DOHH2 (cell line): ENCODE data around the gene TNPO2.

Source experiments
- H3F3A ChIP-seq: fragments of 200-600 bp; sonication (generic), shearing (Covaris generic); 2 replicates; pipeline ENCODE4 v1.6.0; 2016; ENCODE audit warnings: antibody characterized with exemption, mild to moderate bottlenecking; ENCODE audit not compliant: control insufficient read depth, insufficient read depth
- H3K27ac ChIP-seq: fragments of 200-600 bp; sonication (generic); 2 replicates; pipeline ENCODE4 v1.5.1; 2014; ENCODE audit warnings: low read depth, mild to moderate bottlenecking, low read length, moderate library complexity
- H3K27me3 ChIP-seq: fragments of 200-600 bp; sonication (generic); 2 replicates; pipeline ENCODE4 v1.6.1; 2014; ENCODE audit warnings: mild to moderate bottlenecking, low read length, mixed read lengths; ENCODE audit not compliant: control insufficient read depth
- H3K36me3 ChIP-seq: fragments of 200-600 bp; sonication (generic); 2 replicates; pipeline ENCODE4 v1.6.1; 2014; ENCODE audit warnings: mild to moderate bottlenecking, low read length, moderate library complexity, mixed read lengths; ENCODE audit not compliant: control insufficient read depth
- H3K4me1 ChIP-seq: fragments of 200-600 bp; sonication (generic); 2 replicates; pipeline ENCODE4 v1.6.1; 2014; ENCODE audit warnings: mild to moderate bottlenecking, low read length, mixed read lengths; ENCODE audit not compliant: control insufficient read depth
- H3K4me2 ChIP-seq: fragments of 200-600 bp; sonication (generic); 2 replicates; pipeline ENCODE4 v1.6.0; 2014; ENCODE audit warnings: mild to moderate bottlenecking, low read length, moderate library complexity
- H3K4me3 ChIP-seq: fragments of 200-600 bp; sonication (generic); 2 replicates; pipeline ENCODE4 v1.5.1; 2014; ENCODE audit warnings: mild to moderate bottlenecking, low read length, mixed read lengths
- H3K79me2 ChIP-seq: fragments of 200-600 bp; sonication (generic); 2 replicates; pipeline ENCODE4 v1.6.1; 2014; ENCODE audit warnings: mild to moderate bottlenecking, low read length, mixed read lengths; ENCODE audit not compliant: control insufficient read depth
- H3K9me2 ChIP-seq: fragments of 200-600 bp; sonication (generic); replicated peaks from 2 replicates; pipeline ENCODE4 v1.6.1; 2014; ENCODE audit warnings: mild to moderate bottlenecking, low read length, mixed read lengths; ENCODE audit not compliant: control insufficient read depth
- H3K9me3 ChIP-seq: fragments of 200-600 bp; sonication (generic); 2 replicates; pipeline ENCODE4 v1.6.1; 2014; ENCODE audit warnings: antibody characterized with exemption, low read length, mixed read lengths; ENCODE audit not compliant: control insufficient read depth, insufficient read depth
- H4K20me1 ChIP-seq: fragments of 200-600 bp; sonication (generic); 2 replicates; pipeline ENCODE4 v1.6.0; 2014; ENCODE audit warnings: low read depth, mild to moderate bottlenecking, antibody characterized with exemption, low read length, moderate library complexity; ENCODE audit not compliant: control insufficient read depth, insufficient read depth
- EZH2phosphoT487 ChIP-seq: fragments of 200-600 bp; sonication (generic); IDR thresholded peaks from 2 replicates; pipeline ENCODE4 v1.6.1; 2017; ENCODE audit warnings: borderline replicate concordance, mild to moderate bottlenecking, antibody characterized with exemption, low read length, moderate library complexity, mixed read lengths
- TF ChIP-seq, protein P1 (sequence below): fragments of 200-600 bp; sonication (generic); IDR thresholded peaks from one replicate; pipeline ENCODE4 v1.5.1; 2014; ENCODE audit warnings: antibody characterized with exemption, mild to moderate bottlenecking, low read depth, low read length; ENCODE audit not compliant: poor library complexity, severe bottlenecking

TNPO2 gene

DNA sequence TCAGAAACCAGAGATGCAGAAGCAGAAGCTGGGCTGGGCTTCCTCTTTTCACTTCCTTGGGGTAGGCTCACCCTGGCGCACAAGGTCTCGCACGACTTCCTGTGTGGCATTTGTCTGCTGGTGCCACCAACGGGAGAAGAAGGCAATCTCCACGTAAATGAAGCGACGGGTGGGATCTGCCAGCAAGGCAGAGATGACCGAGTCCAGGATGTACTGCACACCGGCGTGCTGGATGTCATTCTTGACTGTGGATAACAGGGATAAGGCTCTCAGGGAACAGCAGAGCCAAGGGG is 58.5 kb downstream of the TNPO2 start:
- no peak for TF ChIP-seq EZH2phosphoT487
- TF ChIP-seq, protein P1, sequence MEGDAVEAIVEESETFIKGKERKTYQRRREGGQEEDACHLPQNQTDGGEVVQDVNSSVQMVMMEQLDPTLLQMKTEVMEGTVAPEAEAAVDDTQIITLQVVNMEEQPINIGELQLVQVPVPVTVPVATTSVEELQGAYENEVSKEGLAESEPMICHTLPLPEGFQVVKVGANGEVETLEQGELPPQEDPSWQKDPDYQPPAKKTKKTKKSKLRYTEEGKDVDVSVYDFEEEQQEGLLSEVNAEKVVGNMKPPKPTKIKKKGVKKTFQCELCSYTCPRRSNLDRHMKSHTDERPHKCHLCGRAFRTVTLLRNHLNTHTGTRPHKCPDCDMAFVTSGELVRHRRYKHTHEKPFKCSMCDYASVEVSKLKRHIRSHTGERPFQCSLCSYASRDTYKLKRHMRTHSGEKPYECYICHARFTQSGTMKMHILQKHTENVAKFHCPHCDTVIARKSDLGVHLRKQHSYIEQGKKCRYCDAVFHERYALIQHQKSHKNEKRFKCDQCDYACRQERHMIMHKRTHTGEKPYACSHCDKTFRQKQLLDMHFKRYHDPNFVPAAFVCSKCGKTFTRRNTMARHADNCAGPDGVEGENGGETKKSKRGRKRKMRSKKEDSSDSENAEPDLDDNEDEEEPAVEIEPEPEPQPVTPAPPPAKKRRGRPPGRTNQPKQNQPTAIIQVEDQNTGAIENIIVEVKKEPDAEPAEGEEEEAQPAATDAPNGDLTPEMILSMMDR = no peak
- peaks cover 53% of the 10 kb centered on the region for H3K79me2 ChIP-seq
- H3K9me2 ChIP-seq = no peaks in the 10 kb centered on the region
- H3F3A ChIP-seq = 0 out of 2 replicates have a peak, but pooled peaks cover 3% of the 10 kb centered on the region
- peaks cover 40% of the 10 kb centered on the region for H3K4me1 ChIP-seq
- H3K4me2 ChIP-seq = peak overlapping the region; percentile 92
- H3K27ac ChIP-seq = peak overlapping the region; percentile 41
- no peaks in the 10 kb centered on the region for H4K20me1 ChIP-seq
- H3K4me3 ChIP-seq = peak overlapping the region; percentile 98
- no peaks in the 10 kb centered on the region for H3K27me3 ChIP-seq
- H3K9me3 ChIP-seq = no peaks in the 10 kb centered on the region
- H3K36me3 ChIP-seq = peaks cover 34% of the 10 kb centered on the region

DNA sequence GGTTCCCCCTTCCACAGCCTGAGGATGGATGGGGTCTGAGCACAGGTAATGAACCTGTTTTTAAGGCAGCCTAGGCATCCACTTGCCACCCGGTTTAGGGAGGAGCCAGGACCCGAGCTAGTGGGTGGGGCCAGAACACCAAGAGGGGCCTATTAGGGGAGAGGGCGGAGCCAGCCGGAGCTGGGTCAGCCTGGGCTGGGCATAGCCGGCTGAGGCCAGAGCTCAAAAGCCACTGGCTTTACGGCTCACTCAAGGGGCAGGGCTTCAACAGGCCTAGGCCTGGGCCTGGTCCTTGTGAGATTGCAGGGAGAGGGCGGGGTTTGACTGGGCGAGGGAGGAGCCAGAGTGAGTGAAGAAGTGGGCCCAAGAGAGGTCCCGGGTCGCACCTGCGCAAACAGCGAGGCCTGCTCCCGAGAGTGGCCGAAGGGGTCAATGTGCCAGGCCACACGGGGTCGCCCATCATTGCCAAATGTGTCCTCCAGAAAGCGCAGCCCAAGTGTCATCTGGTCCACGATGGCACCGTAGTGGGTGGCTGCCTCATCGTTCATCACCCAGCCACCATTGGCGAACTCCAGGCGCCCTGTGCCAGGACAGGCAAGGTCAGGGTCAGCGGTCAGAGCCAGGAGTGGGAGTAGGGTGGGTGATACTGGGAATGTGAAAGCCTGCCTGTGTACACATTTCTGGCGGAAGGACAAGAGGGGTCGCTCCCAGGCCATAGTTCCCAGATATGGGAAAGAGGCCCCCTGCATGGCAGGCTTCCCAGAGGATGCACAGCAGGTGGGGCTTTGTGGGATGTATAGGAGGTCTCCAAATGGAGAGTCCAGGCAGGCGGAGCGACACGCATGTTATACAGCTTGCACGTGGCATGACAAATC is 59.1 kb downstream of the TNPO2 start:
- H3K4me1 ChIP-seq = peaks cover 38% of the 10 kb centered on the region
- no peaks in the 10 kb centered on the region for H4K20me1 ChIP-seq
- H3F3A ChIP-seq = 0 out of 2 replicates have a peak, but pooled peaks cover 3% of the 10 kb centered on the region
- no peaks in the 10 kb centered on the region for H3K9me2 ChIP-seq
- H3K27me3 ChIP-seq = no peaks in the 10 kb centered on the region
- H3K27ac ChIP-seq = peak overlapping the region; percentile 41
- H3K79me2 ChIP-seq = peaks cover 47% of the 10 kb centered on the region
- TF ChIP-seq EZH2phosphoT487 = no peak
- TF ChIP-seq, protein P1 = no peak
- H3K36me3 ChIP-seq = peaks cover 31% of the 10 kb centered on the region
- peak overlapping the region; percentile 92 for H3K4me2 ChIP-seq
- no peaks in the 10 kb centered on the region for H3K9me3 ChIP-seq
- H3K4me3 ChIP-seq = peak overlapping the region; percentile 98

DNA sequence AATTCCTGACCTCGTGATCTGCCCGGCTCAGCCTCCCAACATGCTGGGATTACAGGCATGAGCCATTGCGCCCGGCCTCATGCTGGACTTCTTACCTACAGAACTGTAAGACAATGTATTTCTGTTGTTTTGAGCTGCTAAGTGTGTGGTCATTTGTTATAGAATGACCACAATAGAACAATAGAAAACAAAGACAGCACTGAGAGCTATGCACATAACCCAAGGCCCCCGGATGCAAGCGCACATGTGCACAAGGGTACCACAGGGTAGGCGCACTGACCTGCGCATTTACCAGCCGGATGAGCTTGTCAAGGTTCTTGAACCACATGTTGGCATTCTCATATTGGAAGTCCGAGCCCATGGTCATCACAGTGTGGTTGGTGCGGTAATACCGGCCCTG is 62.8 kb downstream of the TNPO2 start:
- Histone ChIP-seq H3F3A (no peaks in the 10 kb centered on the region), H3K27ac (no peak overlapping the region), H3K4me1 (peaks cover 18% of the 10 kb centered on the region), H3K9me3 (no peaks in the 10 kb centered on the region), H3K4me3 (no peak overlapping the region), H3K9me2 (no peaks in the 10 kb centered on the region), H3K4me2 (no peak overlapping the region), H4K20me1 (no peaks in the 10 kb centered on the region), H3K36me3 (peaks cover 50% of the 10 kb centered on the region), H3K79me2 (peaks cover 17% of the 10 kb centered on the region), H3K27me3 (no peaks in the 10 kb centered on the region)
- TF ChIP-seq, protein P1 = no peak
- no peak for TF ChIP-seq EZH2phosphoT487
